IPS-18c (cell line): Measurements from ENCODE around the gene PRCC.
"Not testable (repeated sequence)": the region's sequence is repeated elsewhere in the genome, so short reads cannot be mapped to it uniquely, and the experiment has no call there.

Experiments
- H3K4me3 ChIP-seq: 2 replicates; pipeline ENCODE4 v1.7.0; 2013; ENCODE audit warnings: low read depth, mild to moderate bottlenecking, low read length, moderate library complexity; ENCODE audit not compliant: insufficient read depth
- H3K9me3 ChIP-seq: one replicate; pipeline ENCODE4 v1.6.1; 2013; ENCODE audit warnings: mild to moderate bottlenecking, low read length, moderate library complexity; ENCODE audit not compliant: control insufficient read depth, insufficient read depth

PRCC gene

GRCh38 chr1:156752843-156753482 lies 14.4 kb upstream of the PRCC start:
- Histone ChIP-seq H3K9me3 (no peaks in the 10 kb centered on the region), H3K4me3 (peak overlapping the region; percentile 99)

- H3K9me3 ChIP-seq, result no peaks in the 10 kb centered on the region
- H3K4me3 ChIP-seq, result no peak overlapping the region
Observed at GRCh38 chr1:156754219-156754618, 13.1 kb upstream of the PRCC start.

DNA sequence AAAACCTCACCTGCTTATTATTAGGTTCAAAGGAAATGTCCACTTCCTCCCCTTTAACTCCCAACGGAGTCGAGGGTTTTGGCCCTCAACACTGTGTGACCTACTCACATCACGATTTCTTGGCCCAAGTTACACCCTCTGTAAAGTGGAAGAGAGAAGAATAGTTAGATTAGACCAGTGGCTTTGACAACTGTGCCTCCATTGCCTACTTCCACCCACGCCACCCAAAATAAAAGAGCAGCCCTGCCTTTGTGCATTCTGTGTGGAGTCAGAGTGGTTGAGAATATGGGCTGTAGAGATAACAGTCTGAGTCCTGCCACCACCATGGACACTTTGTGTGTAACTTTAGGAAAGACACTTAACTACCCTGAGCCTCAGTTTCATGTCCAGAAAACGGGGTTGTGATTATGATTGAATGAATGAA lies 11.8 kb upstream of the PRCC start:
- H3K9me3 ChIP-seq, result no peaks in the 10 kb centered on the region
- H3K4me3 ChIP-seq, result no peak overlapping the region

GRCh38 chr1:156756355-156756754 lies 11.0 kb upstream of the PRCC start:
- H3K9me3 ChIP-seq, result no peaks in the 10 kb centered on the region
- no peak overlapping the region for H3K4me3 ChIP-seq

- not testable (repeated sequence) for H3K9me3 ChIP-seq, H3K4me3 ChIP-seq
Observed at GRCh38 chr1:156757572-156758253, 9.6 kb upstream of the PRCC start.

- Histone ChIP-seq H3K4me3 (no peak overlapping the region; the same call in 1 of the 2 replicates), H3K9me3 (no peaks in the 10 kb centered on the region)
Observed at GRCh38 chr1:156760092-156760795, 7.1 kb upstream of the PRCC start.

DNA sequence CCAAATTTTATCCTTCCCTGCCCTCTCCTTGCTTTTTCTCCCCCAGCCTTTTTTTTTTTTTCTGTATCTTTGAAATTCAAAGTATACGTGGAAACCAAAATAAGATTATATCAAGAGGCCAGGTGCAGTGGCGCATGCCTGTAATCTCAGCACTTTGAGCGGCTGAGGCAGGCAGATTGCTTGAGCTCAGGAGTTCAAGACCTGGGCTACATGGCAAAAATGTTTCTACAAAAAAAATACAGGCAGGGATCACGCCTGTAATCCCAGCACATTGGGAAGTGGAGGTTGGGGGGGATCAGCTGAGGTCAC lies 6.6 kb upstream of the PRCC start:
- Histone ChIP-seq H3K4me3 (no peak overlapping the region), H3K9me3 (no peaks in the 10 kb centered on the region)

DNA sequence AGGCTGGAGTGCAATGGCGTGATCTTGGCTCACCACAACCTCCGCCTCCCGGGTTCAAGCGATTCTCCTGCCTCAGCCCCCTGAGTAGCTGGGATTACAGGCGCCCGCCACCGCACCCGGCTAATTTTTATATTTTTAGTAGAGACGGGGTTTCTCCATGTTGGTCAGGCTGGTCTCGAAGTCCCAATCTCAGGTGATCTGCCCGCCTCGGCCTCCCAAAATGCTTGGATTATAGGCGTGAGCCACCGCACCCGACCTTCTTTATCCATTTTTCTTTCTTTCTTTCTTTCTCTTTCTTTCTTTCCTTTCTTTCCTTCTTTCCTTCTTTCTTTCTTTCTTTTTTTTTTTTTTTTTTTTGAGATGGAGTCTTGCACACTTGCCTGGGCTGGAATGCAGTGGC lies 2.2 kb upstream of the PRCC start:
- not testable (repeated sequence) for H3K4me3 ChIP-seq, H3K9me3 ChIP-seq

- no peak overlapping the region for H3K4me3 ChIP-seq
- H3K9me3 ChIP-seq, result peaks cover 2% of the 10 kb centered on the region
Observed at GRCh38 chr1:156765666-156766065, 1.7 kb upstream of the PRCC start.

GRCh38 chr1:156766298-156767100 lies 836 bp upstream of the PRCC start:
- peak overlapping the region; percentile 66 for H3K4me3 ChIP-seq
- peaks cover 2% of the 10 kb centered on the region for H3K9me3 ChIP-seq

- Histone ChIP-seq H3K4me3 (peak overlapping the region; percentile 91), H3K9me3 (peaks cover 2% of the 10 kb centered on the region)
Observed at GRCh38 chr1:156767879-156768604, 707 bp downstream of the PRCC start.

- Histone ChIP-seq H3K9me3 (peaks cover 2% of the 10 kb centered on the region), H3K4me3 (peak overlapping the region; percentile 91)
Observed at GRCh38 chr1:156768610-156769295, 1.4 kb downstream of the PRCC start.

GRCh38 chr1:156772222-156772621 lies 4.9 kb downstream of the PRCC start:
- peaks cover 2% of the 10 kb centered on the region for H3K9me3 ChIP-seq
- no peak overlapping the region for H3K4me3 ChIP-seq

GRCh38 chr1:156772728-156773497 lies 5.6 kb downstream of the PRCC start:
- no peak overlapping the region for H3K4me3 ChIP-seq
- peaks cover 2% of the 10 kb centered on the region for H3K9me3 ChIP-seq

- no peaks in the 10 kb centered on the region for H3K9me3 ChIP-seq
- no peak overlapping the region for H3K4me3 ChIP-seq
Observed at GRCh38 chr1:156773607-156774006, 6.3 kb downstream of the PRCC start.

GRCh38 chr1:156775799-156776198 lies 8.5 kb downstream of the PRCC start:
- H3K9me3 ChIP-seq, result no peaks in the 10 kb centered on the region
- no peak overlapping the region for H3K4me3 ChIP-seq
